Activated T-helper 17 cell treated with anti-CD3 and anti-CD28 coated beads, Interleukin-2, amount 50 U/mL, for 72 hours (primary cell): ENCODE measurements around the gene KCNC3. TPM values are rescaled to one million over a fixed set of nuclear protein-coding genes. Genes with fewer than 3 reads are reported as not detected.

ENCODE experiments used
- ATAC-seq: fragments of 150-1000 bp; cut with Tn5 transposase; replicated peaks from 2 replicates; pipeline ENCODE4 v1.10.0; 2021; ENCODE audit warnings: mild to moderate bottlenecking, moderate library complexity
- H3K27ac Mint-ChIP-seq: one replicate; pipeline ENCODE4 v1.8.0; 2022; ENCODE audit warnings: mixed read lengths
- H3K27me3 Mint-ChIP-seq: one replicate; pipeline ENCODE4 v1.8.0; 2022; ENCODE audit warnings: mixed read lengths
- H3K36me3 Mint-ChIP-seq: one replicate; pipeline ENCODE4 v1.8.0; 2022; ENCODE audit warnings: low read depth, mild to moderate bottlenecking, mixed read lengths
- H3K4me1 Mint-ChIP-seq: one replicate; pipeline ENCODE4 v1.8.0; 2022; ENCODE audit warnings: mixed read lengths
- H3K4me3 Mint-ChIP-seq: one replicate; pipeline ENCODE4 v1.8.0; 2022; ENCODE audit warnings: mild to moderate bottlenecking, mixed read lengths
- H3K9me3 Mint-ChIP-seq: one replicate; pipeline ENCODE4 v1.8.0; 2022; ENCODE audit warnings: mixed read lengths
- total RNA-seq, 2 donors: library from RNA; stranded (reverse); gene quantifications; one replicate each; pipeline ENCODE4 v1.2.3, GENCODE V29; 2022

The KCNC3 gene
- total RNA-seq, 2 donors from 2014 or later: 12.8 to 18.8 TPM

GRCh38 chr19:50293263-50294004, 35.7 kb downstream of the KCNC3 start:
- H3K9me3 Mint-ChIP-seq: peaks cover 3% of the 10 kb centered on the region

GRCh38 chr19:50292216-50292827, 36.9 kb downstream of the KCNC3 start:
- Mint-ChIP-seq H3K9me3 (peaks cover 3% of the 10 kb centered on the region), H3K4me1 (no peaks in the 10 kb centered on the region), H3K36me3 (no peaks in the 10 kb centered on the region), H3K27me3 (peaks cover 37% of the 10 kb centered on the region), H3K27ac (no peak overlapping the region), H3K4me3 (no peak overlapping the region)
- no peak for ATAC-seq

More at GRCh38 chr19:50293263-50294004, 35.7 kb downstream of the KCNC3 start:
- H3K4me1 Mint-ChIP-seq: no peaks in the 10 kb centered on the region
- H3K27ac Mint-ChIP-seq: no peak overlapping the region
- no peak for ATAC-seq
- H3K36me3 Mint-ChIP-seq: no peaks in the 10 kb centered on the region
- no peak overlapping the region for H3K4me3 Mint-ChIP-seq
- H3K27me3 Mint-ChIP-seq: peaks cover 33% of the 10 kb centered on the region

GRCh38 chr19:50290775-50291174, 38.4 kb downstream of the KCNC3 start:
- peaks cover 39% of the 10 kb centered on the region for H3K27me3 Mint-ChIP-seq
- no peak for ATAC-seq
- H3K27ac Mint-ChIP-seq: no peak overlapping the region
- no peaks in the 10 kb centered on the region for H3K4me1 Mint-ChIP-seq
- H3K4me3 Mint-ChIP-seq: no peak overlapping the region
- no peaks in the 10 kb centered on the region for H3K36me3 Mint-ChIP-seq
- peaks cover 6% of the 10 kb centered on the region for H3K9me3 Mint-ChIP-seq

DNA sequence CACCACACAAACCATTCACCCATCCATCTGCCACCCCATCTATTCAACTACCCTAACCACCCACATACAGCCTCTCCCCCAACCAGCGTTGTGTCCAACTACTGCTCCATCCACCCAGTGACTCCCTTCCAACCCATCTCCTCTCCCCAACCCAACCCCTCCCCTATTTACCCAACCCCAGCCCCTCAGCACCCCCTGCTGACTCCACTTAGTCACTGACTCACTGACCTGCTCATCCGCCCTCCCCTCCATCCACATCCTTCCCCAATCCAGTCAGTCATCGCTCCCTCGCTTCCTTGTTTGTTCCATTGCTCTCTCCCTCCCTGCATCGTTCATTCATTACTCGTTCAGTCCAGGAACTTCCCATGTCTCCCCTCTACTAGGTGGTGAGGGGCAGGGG, 39.2 kb downstream of the KCNC3 start:
- Mint-ChIP-seq H3K4me1 (no peaks in the 10 kb centered on the region), H3K36me3 (no peaks in the 10 kb centered on the region), H3K27me3 (peaks cover 42% of the 10 kb centered on the region), H3K4me3 (no peak overlapping the region), H3K27ac (no peak overlapping the region), H3K9me3 (peaks cover 9% of the 10 kb centered on the region)
- no peak for ATAC-seq

- Mint-ChIP-seq H3K27me3 (peaks cover 42% of the 10 kb centered on the region), H3K4me1 (no peaks in the 10 kb centered on the region), H3K27ac (no peak overlapping the region), H3K9me3 (peaks cover 9% of the 10 kb centered on the region), H3K36me3 (no peaks in the 10 kb centered on the region), H3K4me3 (no peak overlapping the region)
- no peak for ATAC-seq
Measured at GRCh38 chr19:50288954-50289353, 40.2 kb downstream of the KCNC3 start.

DNA sequence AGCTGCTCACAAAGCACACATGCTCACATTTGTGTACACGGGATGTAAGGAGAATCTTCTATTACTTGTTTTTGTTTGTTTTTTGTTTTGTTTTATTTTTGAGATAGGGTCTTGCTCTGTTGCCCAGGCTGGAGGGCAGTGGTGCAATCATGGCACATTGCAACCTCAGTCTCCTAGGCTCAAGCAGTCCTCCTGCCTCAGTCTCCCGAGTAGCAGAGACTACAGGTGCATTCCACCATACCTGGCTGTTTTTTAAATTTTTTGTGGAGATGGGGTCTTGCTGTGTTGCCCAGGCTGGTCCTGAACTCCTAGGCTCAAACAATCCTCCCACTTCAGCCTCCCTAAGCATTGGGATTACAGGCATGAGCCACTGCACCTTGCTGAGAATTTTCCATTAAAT, 41.8 kb downstream of the KCNC3 start:
- peaks cover 34% of the 10 kb centered on the region for H3K27me3 Mint-ChIP-seq
- no peak overlapping the region for H3K27ac Mint-ChIP-seq
- H3K4me1 Mint-ChIP-seq: no peaks in the 10 kb centered on the region
- no peak overlapping the region for H3K4me3 Mint-ChIP-seq
- H3K36me3 Mint-ChIP-seq: no peaks in the 10 kb centered on the region
- ATAC-seq: no peak
- peaks cover 9% of the 10 kb centered on the region for H3K9me3 Mint-ChIP-seq

DNA sequence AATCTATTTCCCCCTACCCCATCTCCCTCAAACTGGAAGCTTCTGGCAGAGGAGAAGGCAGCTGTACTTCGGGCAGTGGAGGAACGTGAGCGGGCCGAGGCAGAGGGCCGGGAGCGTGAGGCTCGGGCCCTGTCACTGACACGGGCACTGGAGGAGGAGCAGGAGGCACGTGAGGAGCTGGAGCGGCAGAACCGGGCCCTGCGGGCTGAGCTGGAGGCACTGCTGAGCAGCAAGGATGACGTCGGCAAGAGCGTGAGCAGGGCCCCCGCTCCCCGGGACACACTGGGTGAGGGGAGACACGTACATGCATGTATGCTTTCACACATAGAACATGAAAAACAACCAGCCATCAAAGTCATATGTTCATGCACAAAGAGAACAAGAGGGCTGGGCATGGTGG, 42.7 kb downstream of the KCNC3 start:
- H3K9me3 Mint-ChIP-seq: peaks cover 9% of the 10 kb centered on the region
- H3K36me3 Mint-ChIP-seq: no peaks in the 10 kb centered on the region
- no peak for ATAC-seq
- H3K4me1 Mint-ChIP-seq: no peaks in the 10 kb centered on the region
- no peak overlapping the region for H3K4me3 Mint-ChIP-seq
- H3K27ac Mint-ChIP-seq: no peak overlapping the region
- H3K27me3 Mint-ChIP-seq: peaks cover 31% of the 10 kb centered on the region

GRCh38 chr19:50285833-50286232, 43.3 kb downstream of the KCNC3 start:
- H3K4me3 Mint-ChIP-seq: no peak overlapping the region
- no peak overlapping the region for H3K27ac Mint-ChIP-seq
- ATAC-seq: no peak
- peaks cover 30% of the 10 kb centered on the region for H3K27me3 Mint-ChIP-seq
- no peaks in the 10 kb centered on the region for H3K36me3 Mint-ChIP-seq
- H3K4me1 Mint-ChIP-seq: no peaks in the 10 kb centered on the region
- peaks cover 9% of the 10 kb centered on the region for H3K9me3 Mint-ChIP-seq

DNA sequence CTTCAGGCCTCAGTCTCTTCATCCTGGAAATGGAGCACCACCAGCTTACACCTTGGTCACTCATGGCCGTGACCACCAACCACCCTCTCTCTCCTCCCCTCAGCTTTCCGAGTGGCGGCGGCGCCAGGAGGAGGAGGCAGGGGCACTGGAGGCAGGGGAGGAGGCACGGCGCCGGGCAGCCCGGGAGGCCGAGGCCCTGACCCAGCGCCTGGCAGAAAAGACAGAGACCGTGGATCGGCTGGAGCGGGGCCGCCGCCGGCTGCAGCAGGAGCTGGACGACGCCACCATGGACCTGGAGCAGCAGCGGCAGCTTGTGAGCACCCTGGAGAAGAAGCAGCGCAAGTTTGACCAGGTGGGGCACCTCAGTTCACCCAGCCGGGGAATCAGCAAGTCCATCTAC, 47.7 kb downstream of the KCNC3 start:
- no peaks in the 10 kb centered on the region for H3K4me1 Mint-ChIP-seq
- ATAC-seq: no peak
- H3K36me3 Mint-ChIP-seq: no peaks in the 10 kb centered on the region
- no peak overlapping the region for H3K4me3 Mint-ChIP-seq
- no peak overlapping the region for H3K27ac Mint-ChIP-seq
- H3K9me3 Mint-ChIP-seq: peaks cover 5% of the 10 kb centered on the region
- peaks cover 16% of the 10 kb centered on the region for H3K27me3 Mint-ChIP-seq

- Mint-ChIP-seq H3K36me3 (no peaks in the 10 kb centered on the region), H3K9me3 (peaks cover 4% of the 10 kb centered on the region), H3K4me1 (no peaks in the 10 kb centered on the region), H3K27me3 (peaks cover 18% of the 10 kb centered on the region), H3K27ac (no peak overlapping the region), H3K4me3 (no peak overlapping the region)
- ATAC-seq: no peak
Measured at GRCh38 chr19:50280983-50281382, 48.2 kb downstream of the KCNC3 start.

- peaks cover 17% of the 10 kb centered on the region for H3K27me3 Mint-ChIP-seq
- no peak overlapping the region for H3K27ac Mint-ChIP-seq
- no peaks in the 10 kb centered on the region for H3K4me1 Mint-ChIP-seq
- H3K9me3 Mint-ChIP-seq: no peaks in the 10 kb centered on the region
- H3K4me3 Mint-ChIP-seq: no peak overlapping the region
- no peaks in the 10 kb centered on the region for H3K36me3 Mint-ChIP-seq
- no peak for ATAC-seq
Measured at GRCh38 chr19:50280074-50280473, 49.1 kb downstream of the KCNC3 start.

- H3K4me3 Mint-ChIP-seq: no peak overlapping the region
- no peak overlapping the region for H3K27ac Mint-ChIP-seq
- H3K36me3 Mint-ChIP-seq: no peaks in the 10 kb centered on the region
- no peaks in the 10 kb centered on the region for H3K4me1 Mint-ChIP-seq
- no peak for ATAC-seq
- H3K9me3 Mint-ChIP-seq: no peaks in the 10 kb centered on the region
- peaks cover 17% of the 10 kb centered on the region for H3K27me3 Mint-ChIP-seq
Measured at GRCh38 chr19:50277966-50278580, 51.1 kb downstream of the KCNC3 start.

GRCh38 chr19:50276370-50277063, 52.7 kb downstream of the KCNC3 start:
- Mint-ChIP-seq H3K36me3 (no peaks in the 10 kb centered on the region), H3K27me3 (peaks cover 22% of the 10 kb centered on the region), H3K4me1 (no peaks in the 10 kb centered on the region), H3K27ac (no peak overlapping the region), H3K4me3 (no peak overlapping the region), H3K9me3 (no peaks in the 10 kb centered on the region)
- ATAC-seq: no peak

DNA sequence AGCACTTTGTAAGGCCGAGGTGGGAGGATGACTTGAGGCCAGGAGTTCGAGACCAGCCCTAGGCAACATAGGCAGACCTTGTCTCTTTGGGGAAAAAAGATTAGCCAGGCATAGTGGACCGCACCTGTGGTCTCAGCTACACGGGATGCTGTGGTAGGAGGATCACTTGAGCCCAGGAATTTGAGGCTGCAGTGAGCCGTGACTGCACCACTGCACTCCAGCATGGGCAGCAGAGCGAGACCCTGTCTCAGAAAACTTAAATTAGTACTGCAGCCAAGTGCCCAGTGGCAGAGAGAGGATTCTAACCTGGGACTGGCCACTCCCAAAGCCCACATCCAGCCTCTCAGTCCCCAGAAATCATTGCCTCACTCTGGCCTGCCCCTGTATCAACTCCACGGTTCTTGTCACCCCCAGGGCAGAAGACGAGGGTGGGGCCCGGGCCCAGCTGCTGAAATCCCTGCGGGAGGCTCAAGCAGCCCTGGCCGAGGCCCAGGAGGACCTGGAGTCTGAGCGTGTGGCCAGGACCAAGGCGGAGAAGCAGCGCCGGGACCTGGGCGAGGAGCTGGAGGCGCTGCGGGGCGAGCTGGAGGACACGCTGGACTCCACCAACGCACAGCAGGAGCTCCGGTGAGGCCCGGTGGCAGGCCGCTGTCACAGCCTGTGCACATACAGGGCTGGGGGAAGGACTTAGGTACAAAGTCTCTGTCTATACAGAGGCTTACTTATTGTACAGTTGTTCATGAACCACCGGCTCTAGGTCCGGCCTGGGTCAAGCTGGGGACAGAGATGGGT, 53.4 kb downstream of the KCNC3 start:
- Mint-ChIP-seq H3K4me3 (no peak overlapping the region), H3K9me3 (no peaks in the 10 kb centered on the region), H3K4me1 (no peaks in the 10 kb centered on the region), H3K27me3 (peaks cover 19% of the 10 kb centered on the region), H3K27ac (no peak overlapping the region), H3K36me3 (no peaks in the 10 kb centered on the region)
- ATAC-seq: no peak
